GM21825 (cell line): ENCODE data around the gene CIZ1.
"Not testable (repeated sequence)": the region's sequence is repeated elsewhere in the genome, so short reads cannot be mapped to it uniquely, and the experiment has no call there.

Experiments used
- ATAC-seq: cut with Tn5 transposase; IDR thresholded peaks from one replicate; pipeline ENCODE4 v1.9.1; 2021; ENCODE audit warnings: mild to moderate bottlenecking, moderate library complexity; ENCODE audit not compliant: unreplicated experiment

The CIZ1 gene, protein sequence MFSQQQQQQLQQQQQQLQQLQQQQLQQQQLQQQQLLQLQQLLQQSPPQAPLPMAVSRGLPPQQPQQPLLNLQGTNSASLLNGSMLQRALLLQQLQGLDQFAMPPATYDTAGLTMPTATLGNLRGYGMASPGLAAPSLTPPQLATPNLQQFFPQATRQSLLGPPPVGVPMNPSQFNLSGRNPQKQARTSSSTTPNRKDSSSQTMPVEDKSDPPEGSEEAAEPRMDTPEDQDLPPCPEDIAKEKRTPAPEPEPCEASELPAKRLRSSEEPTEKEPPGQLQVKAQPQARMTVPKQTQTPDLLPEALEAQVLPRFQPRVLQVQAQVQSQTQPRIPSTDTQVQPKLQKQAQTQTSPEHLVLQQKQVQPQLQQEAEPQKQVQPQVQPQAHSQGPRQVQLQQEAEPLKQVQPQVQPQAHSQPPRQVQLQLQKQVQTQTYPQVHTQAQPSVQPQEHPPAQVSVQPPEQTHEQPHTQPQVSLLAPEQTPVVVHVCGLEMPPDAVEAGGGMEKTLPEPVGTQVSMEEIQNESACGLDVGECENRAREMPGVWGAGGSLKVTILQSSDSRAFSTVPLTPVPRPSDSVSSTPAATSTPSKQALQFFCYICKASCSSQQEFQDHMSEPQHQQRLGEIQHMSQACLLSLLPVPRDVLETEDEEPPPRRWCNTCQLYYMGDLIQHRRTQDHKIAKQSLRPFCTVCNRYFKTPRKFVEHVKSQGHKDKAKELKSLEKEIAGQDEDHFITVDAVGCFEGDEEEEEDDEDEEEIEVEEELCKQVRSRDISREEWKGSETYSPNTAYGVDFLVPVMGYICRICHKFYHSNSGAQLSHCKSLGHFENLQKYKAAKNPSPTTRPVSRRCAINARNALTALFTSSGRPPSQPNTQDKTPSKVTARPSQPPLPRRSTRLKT

GRCh38 chr9:128191406-128192046 is at the start of gene CIZ1:
Gene CIZ1, minus strand, starts transcription at chr9:128191572. Its CDS starts 715 bp downstream, at chr9:128190857.
- peak; percentile 74 for ATAC-seq

- no peak for ATAC-seq
These were observed 42.5 kb upstream of the CIZ1 start for GRCh38 chr9:128233817-128234406.

- no peak for ATAC-seq
These were observed 41.4 kb upstream of the CIZ1 start for GRCh38 chr9:128232528-128233428.

GRCh38 chr9:128231638-128232527 is 40.5 kb upstream of the CIZ1 start:
- no peak for ATAC-seq

- not testable (repeated sequence) for ATAC-seq
These were observed 39.5 kb upstream of the CIZ1 start for GRCh38 chr9:128230897-128231296.

DNA sequence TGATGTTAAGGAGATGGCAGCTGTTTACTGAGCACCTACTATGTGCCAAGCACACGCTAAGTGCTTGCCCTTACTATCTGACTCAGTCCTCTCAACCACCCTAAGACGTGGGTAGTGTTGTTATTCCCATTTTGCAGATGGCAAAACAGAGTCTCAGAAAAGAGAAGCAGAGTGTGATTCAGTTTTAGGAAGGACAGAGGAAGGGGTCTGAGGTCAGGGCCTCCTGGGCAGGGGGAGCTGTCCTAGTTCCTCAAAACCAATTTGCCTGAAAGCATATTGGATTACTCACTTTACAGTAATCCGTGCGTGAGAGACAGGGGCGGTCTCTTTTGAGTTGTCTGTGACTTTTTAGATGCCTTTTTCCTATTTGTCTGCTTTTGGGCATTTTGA is 35.0 kb upstream of the CIZ1 start:
- ATAC-seq, result no peak

DNA sequence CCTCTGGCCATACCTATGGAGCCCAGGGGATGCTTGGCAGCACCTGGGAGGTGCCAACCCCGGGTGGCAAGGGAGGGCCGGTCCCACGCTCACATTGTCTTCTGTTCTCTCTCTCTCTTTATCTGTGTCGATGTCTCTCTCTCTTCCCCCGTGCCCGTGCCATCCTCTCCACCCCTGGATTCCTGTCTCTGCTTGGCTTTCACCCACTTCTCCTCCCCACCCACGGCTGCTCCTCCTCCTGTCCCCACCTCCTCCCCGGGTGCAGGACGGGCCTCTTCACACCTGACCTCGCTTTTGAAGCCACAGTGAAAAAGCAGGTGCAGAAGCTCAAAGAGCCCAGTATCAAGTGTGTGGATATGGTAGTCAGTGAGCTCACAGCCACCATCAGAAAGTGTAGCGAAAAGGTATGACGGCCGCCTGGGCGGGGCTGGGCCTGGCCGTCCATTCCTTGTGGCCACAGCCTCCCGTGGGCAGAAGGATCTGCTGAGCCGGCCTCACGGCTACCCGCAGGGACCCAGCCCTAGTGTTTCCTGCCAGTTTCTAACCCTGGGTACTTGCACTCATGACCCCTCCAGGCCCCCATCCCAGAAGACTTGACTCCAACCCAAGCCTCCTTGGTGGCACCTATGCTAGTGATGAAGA is 34.5 kb upstream of the CIZ1 start:
- no peak for ATAC-seq

DNA sequence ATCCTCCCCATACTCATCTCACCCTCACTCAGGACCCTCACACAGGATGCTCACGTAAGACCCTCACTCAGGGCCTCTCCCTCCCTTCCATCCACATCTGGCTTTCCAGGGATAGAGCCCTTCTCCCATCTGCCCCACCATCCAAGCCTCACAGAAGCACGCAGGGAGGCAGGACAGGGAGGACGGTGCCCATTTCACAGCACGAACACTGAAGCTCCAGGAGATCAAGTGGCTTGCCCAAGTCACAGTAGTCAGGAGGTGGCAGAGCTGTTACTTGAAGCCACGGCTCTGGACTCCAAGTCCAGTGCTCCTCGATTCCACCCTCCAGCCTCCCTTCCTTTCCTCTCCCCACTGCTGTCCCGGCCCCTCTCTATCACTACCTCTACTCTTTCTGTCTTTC is 33.5 kb upstream of the CIZ1 start:
- ATAC-seq, result no peak

- ATAC-seq, result no peak
These were observed 31.7 kb upstream of the CIZ1 start for GRCh38 chr9:128222880-128223670.

GRCh38 chr9:128222026-128222425 is 30.7 kb upstream of the CIZ1 start:
- no peak for ATAC-seq

DNA sequence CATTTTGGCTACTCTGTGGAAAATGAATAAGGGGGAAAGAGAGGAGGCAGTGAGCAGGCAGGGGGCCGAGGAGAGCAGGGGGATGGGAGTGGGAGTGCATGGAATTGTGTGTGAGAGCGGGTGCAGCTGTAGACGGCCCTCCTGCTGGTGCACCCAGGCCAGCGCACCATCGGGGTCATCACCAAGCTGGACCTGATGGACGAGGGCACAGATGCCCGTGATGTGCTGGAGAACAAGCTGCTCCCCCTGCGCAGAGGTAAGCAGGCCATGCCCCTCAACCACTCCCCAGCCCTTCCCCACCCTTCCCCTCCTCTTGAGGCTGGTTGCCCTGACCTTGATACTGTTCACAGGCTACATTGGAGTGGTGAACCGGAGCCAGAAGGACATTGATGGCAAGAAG is 28.5 kb upstream of the CIZ1 start:
- no peak for ATAC-seq

DNA sequence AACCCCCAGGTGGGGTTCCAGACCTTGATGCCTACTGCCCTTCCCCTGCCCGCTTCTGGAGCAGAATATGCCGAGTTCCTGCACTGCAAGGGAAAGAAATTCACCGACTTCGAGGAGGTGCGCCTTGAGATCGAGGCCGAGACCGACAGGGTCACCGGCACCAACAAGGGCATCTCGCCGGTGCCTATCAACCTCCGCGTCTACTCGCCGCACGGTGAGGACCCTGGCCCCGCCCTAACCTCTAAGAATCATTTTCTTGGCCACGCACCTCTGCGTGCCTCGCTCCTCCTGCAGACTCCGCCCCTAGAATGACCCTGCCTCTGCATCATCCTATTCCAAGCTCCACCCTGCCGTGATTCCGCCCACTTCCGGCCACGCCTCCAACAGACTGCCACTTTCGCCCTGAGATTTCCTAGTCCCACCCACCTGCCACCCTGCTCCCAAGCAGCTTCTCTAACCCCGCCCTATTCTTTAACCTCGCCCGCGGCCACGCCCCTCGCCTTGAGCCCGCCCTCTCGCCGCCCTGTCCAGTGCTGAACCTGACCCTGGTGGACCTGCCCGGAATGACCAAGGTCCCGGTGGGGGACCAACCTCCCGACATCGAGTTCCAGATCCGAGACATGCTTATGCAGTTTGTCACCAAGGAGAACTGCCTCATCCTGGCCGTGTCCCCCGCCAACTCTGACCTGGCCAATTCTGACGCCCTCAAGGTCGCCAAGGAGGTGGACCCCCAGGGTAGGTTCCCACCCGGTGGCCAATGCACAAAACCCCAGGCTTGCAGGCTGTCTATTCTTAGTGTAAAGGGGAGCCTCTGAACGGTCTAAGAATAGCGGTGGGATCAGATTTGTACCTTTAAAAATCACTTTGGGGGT is 27.4 kb upstream of the CIZ1 start:
- peak; percentile 85 for ATAC-seq

DNA sequence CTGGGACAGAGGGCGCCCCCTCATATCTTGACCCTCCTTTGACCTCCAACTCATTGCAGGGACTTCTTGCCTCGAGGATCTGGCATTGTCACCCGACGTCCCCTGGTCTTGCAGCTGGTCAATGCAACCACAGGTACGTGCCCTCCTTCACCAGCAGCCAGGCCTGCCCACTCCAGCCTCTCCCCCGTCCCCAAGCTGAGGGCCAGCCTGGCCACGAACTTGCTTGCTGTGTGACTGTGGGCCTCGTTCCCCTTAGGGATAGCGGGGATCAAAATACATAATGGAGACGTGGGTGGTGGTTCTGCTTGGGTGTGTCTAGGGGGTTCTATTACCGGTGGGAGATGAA is 26.8 kb upstream of the CIZ1 start:
- ATAC-seq, result no peak

DNA sequence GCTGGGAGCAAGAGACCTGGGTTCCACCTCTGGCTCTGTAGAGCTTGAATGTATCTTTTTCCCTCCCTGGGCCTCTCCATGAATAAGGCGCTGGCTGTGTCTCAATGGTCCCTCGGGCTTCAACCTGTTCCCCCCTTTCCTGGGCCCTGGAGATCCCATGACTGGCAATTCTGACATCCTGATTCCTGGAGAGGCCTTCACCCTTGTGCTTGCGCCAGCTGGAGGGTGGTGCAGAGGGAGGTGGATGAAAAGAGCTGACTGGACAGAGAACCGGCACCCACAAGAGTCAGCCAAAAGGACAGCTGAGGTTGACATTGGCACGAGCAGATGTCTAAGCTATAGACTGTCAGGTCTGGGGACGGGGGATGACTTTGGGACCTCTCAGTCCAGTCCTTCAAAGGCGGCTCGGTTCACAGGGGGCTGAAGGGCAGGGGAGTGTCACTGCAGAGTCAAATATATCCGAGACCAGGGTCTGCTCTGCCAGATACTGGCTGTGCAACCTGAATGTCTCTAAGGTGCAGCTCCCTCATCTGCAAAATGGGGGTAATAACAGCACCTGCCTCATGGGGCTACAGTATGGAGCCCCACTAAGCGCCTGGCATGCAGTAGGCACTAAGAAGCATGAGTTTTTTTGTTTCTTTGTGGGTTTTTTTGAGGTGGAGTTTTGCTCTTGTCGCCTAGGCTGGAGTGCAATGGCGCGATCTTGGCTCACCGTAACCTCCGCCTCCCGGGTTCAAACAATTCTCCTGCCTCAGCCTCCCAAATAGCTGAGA is 25.6 kb upstream of the CIZ1 start:
- ATAC-seq, result no peak

DNA sequence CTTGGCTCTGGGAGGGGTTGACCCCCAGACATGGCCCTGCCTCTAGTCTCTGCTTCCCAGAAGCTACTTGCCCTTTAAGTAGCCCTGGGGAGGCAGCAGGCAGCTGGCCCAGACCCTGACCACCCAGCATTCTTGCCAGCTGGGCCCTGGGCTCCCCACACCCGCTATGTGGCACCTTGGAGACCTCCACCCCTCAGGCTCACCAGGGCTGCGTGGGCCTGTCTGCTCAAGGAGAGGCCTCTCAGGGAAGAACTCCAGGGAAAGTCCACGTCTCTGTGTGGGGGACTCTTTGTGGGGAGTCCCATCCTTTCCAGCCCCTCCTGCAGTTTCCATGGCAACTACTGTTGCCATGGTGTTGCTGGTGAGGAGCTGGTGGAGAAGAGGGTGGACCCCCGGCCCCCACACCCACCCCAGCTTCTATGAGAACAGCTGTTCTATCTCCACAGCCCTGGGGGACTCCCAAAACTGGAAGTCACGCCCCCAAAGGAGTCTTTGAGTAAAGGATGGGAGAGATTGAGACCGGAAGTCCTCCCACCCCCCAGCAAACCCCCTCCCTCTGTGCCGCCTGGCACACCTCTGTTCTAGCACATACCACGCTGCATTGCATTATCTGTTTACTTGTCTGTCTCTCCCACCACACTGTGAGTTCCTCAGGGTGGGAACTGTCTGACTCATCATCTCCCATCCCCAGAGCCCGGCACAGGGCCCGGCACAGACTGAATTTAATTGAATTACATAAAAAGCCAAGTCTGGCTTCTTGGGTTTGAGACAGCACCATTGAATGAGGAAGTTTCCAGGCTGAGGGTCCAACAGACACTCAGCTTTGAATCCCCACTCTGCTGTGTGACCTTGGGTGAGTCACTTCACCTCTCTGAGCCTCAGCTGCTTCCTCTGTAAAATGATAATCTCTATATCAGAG is 24.4 kb upstream of the CIZ1 start:
- no peak for ATAC-seq
